GM21619 (cell line): ENCODE measurements around the gene P3H2.

ENCODE experiments used
- ATAC-seq: cut with Tn5 transposase; IDR thresholded peaks from one replicate; pipeline ENCODE4 v1.9.1; 2021; ENCODE audit not compliant: unreplicated experiment

The P3H2 gene

DNA sequence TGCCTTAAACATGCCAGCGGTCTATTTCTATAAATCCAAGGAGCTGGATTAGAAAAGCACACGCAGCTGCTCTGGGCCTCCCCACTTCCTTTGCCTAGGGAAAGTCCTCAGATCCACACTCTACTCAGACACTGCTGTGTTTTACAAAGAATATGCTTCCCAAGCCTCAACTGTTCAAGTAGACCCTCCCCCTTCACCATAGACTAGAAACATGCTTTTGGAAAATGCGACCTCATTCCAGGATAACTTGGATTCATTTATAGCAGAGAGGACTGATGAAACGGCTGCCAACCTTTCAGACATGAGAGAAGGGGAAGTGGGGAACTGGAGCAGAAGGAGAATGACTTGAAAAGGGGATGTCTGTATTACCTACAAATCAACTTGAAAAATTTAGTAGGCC lies 64.0 kb downstream of the P3H2 start:
- no peak for ATAC-seq

DNA sequence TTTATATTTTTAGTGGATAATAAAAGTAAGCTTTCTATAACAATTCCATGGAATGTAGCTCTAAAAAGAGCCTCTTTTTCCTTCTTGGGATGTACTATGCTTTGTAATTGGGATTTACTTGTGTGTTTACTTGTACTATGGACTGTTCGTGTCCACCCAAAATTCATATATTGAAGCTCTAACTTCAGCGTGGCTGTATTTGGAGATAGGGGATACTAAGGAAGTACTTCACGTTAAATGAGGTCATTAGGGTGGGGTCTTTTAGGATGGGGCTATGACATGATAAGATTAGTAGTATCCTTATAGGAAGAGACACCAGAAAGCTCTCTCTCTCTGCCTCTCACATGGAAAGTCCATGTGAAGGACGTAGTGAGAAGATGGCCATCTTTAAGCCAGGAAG lies 64.9 kb downstream of the P3H2 start:
- no peak for ATAC-seq

- no peak for ATAC-seq
Observed at GRCh38 chr3:190053919-190054672, 66.6 kb downstream of the P3H2 start.

GRCh38 chr3:190051641-190052040 lies 69.1 kb downstream of the P3H2 start:
- no peak for ATAC-seq

DNA sequence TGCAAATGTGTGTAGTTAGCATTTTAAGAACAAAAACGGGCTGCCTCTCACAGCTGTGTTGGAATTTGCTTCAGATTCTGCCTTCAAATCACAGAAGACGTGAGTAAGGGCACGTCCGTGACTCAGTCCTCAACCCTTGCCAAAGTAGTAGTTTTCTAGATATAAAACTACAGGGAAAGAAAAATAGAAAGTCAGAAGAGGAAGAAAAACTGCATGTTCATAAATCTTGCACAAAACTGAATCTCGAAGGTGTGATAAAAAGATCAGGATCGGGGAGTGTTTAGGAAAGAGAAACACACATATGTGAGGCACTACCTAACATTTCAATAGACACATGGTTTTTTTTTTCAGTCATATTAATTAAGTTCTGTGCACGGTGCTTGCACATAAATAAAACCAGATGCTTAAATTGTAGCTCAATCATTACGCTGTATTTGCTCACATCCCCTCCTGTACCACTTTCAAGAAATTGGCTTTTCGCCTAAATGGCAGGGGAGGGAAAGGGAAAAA lies 71.7 kb downstream of the P3H2 start:
- no peak for ATAC-seq

- ATAC-seq: no peak
Observed at GRCh38 chr3:190044974-190045373, 75.7 kb downstream of the P3H2 start.

DNA sequence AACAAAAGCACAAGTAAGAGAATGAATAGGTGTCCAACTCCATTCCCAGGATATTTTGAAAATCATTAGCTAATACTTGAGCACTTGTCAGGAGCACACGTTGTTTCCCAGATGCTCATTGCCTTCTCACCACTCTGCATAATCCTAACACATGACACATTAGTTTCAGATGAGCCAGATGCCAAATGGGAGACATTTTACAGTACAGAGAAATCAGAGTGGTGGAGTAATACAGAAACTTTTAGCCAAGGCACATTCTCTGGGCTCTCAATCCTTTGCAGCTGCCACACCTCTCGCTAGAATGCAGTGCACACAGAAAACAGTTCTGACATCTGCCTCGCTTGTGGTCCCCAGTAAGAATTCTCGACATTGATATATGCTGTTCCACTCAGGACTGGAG lies 76.6 kb downstream of the P3H2 start:
- no peak for ATAC-seq

DNA sequence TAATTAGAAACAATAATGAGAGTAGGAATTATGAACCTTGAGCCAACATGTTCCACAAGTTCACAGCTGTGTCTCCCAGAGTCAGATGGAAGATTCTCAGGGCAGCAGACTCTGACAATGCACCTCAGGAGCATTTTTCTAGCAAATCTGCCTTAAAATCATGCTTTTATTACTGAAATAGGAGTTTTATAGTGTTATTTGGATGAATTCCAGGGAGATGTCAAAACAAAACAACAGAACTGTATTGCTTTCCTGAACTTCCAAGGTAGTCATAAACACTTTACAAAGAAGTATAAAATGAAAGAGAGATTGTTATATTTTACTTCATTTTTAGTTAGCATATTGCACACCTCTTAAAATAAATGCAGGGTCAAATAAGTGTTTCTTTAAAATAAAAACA lies 77.0 kb downstream of the P3H2 start:
- no peak for ATAC-seq

GRCh38 chr3:190042558-190042957 lies 78.1 kb downstream of the P3H2 start:
- ATAC-seq: no peak

GRCh38 chr3:190041333-190042041 lies 79.2 kb downstream of the P3H2 start:
- no peak for ATAC-seq

DNA sequence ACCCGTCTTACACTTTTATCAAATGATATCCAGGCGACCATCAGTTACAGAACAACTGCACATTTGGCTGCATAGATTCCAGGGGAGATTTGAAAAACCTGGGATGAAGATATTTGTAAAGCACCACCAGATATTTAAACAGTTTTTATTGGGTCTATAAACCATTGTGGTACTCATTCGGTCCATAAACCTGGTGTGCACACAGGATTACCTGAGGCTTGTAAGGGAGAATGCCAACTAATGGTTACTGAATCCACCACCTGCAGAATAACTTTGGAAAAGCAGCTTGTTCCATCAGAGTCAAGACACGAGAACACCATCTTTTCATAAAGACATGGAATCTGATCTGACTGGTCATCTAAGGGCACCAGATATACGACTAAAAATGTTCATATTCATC lies 80.6 kb downstream of the P3H2 start:
- no peak for ATAC-seq

DNA sequence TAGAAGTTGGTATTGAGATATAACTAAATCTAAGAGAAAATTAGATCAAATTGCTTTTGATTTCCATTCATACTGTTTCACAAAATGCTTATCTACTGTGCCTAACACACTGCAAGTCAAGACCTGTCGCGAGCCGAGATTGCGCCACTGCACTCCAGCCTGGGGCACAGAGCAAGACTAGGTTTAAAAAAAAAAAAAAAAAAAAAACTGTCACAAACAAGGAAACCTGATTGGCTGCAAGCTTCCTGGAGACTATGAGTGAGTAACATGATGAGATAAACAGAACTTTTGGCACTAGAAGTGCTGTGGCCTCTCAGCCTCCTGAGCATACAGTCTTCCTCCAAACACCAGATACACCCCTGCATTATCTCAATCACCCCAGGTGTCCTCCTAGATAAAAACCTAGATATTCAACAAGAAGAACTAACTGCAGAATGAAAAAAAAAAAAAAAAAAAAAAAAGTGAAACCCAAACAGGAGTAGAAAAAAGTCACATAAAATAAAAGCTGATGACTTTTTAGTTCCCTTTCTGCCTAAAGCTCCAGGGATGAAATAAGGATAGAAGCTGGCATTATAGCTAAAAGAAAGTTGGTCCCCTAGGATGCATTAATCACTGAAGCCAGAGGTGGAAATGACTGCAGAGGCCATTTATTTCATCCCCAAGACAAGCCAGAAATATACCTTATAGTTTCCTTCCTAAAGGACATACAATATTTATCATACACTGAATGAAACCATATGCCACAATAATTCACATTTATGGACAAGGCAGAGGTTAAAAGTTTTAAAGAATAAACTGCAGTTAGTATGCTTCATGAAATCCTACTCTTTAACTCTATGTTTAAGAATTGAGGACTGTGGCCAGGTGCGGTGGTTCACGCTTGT lies 82.4 kb downstream of the P3H2 start:
- no peak for ATAC-seq

DNA sequence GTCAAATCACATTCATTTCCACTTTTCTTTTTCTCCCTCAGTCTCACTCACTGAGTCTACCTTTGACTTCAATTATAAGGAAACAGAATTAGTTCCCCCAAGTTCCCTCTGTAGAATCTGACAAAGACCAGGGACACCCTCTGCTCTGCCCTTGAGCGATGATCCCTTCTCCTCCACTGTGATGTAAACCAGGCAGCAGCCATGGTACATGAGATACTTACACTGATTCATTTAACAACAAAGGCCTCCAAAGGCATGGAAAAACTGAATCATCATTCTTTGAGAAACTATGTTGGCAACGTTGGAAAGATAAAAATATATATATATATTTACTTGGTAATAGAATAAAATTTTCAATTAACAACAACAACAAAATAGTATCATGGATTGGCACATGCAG lies 84.1 kb downstream of the P3H2 start:
- ATAC-seq: no peak

GRCh38 chr3:190034446-190034845 lies 86.3 kb downstream of the P3H2 start:
- no peak for ATAC-seq

GRCh38 chr3:190032923-190033322 lies 87.8 kb downstream of the P3H2 start:
- no peak for ATAC-seq

GRCh38 chr3:190031887-190032752 lies 88.6 kb downstream of the P3H2 start:
- no peak for ATAC-seq

DNA sequence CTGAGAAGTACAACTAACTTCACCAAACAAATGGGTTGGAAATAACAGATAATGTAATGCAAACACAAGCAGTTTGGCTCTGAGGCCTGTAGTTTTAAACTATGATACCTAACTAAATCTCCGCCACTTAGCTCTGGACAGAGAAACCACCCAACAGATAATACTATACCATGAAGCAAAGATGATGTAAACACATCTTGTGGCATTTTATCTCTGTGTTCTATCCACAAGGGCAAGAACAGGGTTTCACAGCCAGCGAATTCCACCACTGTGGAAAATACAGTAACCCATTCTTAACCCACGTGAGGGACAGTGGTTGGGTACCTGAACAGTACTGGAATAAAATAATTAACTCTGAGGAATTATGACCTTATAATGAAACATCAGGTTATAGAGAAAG lies 93.6 kb downstream of the P3H2 start:
- ATAC-seq: no peak

DNA sequence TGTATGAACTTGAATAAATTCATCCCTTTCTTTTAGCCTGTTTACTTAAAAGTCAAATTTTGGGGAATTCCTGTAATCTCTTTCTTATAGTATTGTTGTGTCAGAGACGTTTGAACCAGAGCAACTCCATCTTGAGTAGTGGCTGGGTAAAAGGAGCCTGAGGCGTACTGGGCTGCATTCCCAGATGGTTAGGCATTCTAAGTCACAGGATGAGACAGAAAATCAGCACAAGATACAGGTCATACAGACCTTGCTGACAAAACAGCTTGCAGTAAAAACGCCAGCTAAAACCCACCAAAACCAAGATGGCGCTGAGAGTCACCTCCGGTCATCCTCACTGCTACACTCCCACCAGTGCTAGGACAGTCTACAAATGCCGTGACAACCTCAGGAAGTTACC lies 94.5 kb downstream of the P3H2 start:
- ATAC-seq: no peak

- ATAC-seq: peak; percentile 60
Observed at GRCh38 chr3:190024912-190025311, 95.8 kb downstream of the P3H2 start.

- ATAC-seq: no peak
Observed at GRCh38 chr3:190019844-190020243, 100.9 kb downstream of the P3H2 start.

DNA sequence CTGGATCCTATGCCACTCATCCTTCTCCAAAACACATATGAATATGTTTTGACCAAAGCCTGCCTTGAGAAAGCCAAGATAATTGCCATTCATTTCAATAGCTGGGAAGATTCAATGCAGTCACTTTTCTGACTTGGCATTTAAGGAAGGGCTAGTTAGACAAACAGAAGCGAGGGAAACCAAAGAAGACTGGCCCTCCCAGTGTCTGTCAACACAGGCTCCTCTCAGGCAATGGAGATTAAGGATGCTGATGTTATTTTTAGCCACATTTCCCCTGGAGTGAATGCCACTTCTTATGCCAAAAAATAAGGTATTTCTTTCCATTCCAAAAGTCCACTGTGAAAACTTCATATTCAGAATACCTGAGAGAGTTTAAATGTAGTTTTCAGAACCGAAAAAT lies 101.7 kb downstream of the P3H2 start:
- ATAC-seq: no peak
